GM18870 (cell line): ENCODE measurements around the gene TCIRG1.

Experiments used
- ATAC-seq: cut with Tn5 transposase; IDR thresholded peaks from one replicate; pipeline ENCODE4 v1.9.1; 2021; ENCODE audit warnings: moderate library complexity; ENCODE audit not compliant: unreplicated experiment

The TCIRG1 gene

GRCh38 chr11:68006606-68007166 is 32.1 kb upstream of the TCIRG1 start:
- no peak for ATAC-seq

GRCh38 chr11:68007498-68008380 is 31.1 kb upstream of the TCIRG1 start:
- ATAC-seq = no peak

DNA sequence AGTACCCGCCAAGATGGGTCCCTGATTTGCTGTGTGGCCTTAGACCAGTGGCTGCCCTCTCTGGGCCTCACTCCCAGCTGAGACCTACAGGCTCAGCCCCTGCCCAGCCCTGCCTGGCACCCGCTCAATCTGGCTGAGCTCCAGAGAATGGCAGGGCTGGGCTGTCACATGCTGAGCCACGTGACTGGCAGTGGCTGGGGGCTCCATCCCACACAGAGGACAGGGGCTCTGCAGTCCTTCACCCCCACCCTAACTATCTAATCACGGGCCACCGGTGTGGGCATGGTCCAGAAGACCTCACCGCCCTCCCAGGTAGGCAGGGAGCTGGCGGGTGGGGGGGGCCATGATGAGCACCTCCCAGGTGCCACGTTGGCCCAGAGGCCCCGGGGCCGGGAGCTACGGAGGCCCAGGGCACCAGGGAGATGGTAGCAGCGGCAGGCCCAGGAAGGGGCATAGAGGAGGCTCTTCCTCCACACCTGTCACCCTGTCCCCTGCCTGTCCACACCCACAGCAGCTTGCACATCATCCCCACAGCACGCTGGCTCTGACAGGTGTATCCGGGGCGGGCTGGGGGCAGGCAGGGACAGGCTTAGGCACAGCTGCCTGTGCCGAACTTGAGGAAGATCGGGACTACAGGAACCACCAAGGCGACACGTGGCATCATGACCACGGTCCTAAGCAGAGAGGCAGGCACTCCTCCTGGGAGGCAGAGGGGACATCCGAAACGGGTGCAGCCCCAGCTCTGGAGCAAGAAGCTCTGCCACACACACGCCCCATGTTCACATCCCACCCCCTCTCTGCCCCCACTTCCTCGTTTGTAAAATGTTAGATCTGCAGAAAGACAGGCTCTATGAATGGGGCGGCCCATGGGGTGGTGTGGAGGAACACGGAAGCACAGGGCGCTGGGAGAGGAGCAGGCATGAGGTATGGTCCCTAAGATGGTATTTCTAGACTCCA is 30.2 kb upstream of the TCIRG1 start:
- ATAC-seq = no peak

DNA sequence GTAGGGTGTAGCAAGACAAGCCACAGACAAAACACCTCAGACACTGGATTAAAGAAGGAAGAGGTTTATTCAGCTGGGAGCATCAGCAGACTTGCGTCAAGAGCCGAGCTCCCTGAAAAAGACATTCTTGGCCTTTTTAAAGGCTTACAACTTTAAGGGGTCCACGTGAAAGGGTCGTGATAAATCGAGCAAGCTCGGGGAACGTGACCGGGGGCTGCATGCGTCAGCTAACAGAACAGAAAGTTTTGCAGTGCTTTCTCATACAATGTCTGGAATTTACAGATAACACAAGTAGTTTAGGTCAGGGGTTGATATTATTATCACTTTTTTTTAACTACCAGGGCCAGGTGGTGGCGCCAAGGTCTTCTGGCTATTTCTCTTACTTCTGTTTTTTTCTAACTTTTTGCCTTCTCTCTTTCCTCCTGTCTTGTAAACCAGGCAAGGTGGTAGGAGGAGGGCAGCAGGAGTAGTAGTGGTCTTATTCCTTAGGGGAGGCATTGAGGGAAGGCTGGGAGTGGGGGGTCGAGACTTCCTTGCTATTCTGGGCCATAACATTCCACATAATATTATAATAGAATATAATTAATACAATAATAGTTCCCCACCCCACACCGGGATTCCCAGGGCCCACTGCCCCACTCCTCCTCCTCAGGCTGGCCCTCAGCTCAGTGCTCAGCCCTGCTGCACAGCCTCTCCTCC is 29.3 kb upstream of the TCIRG1 start:
- ATAC-seq = no peak

- ATAC-seq = no peak
These were observed 28.5 kb upstream of the TCIRG1 start, which contains the start of gene ALDH3B1 for GRCh38 chr11:68010090-68011041. ALDH3B1 (plus strand) TSS chr11:68010327; CDS start chr11:68015298, 4,971 bp downstream.

GRCh38 chr11:68011051-68011943 is 27.5 kb upstream of the TCIRG1 start:
- no peak for ATAC-seq

DNA sequence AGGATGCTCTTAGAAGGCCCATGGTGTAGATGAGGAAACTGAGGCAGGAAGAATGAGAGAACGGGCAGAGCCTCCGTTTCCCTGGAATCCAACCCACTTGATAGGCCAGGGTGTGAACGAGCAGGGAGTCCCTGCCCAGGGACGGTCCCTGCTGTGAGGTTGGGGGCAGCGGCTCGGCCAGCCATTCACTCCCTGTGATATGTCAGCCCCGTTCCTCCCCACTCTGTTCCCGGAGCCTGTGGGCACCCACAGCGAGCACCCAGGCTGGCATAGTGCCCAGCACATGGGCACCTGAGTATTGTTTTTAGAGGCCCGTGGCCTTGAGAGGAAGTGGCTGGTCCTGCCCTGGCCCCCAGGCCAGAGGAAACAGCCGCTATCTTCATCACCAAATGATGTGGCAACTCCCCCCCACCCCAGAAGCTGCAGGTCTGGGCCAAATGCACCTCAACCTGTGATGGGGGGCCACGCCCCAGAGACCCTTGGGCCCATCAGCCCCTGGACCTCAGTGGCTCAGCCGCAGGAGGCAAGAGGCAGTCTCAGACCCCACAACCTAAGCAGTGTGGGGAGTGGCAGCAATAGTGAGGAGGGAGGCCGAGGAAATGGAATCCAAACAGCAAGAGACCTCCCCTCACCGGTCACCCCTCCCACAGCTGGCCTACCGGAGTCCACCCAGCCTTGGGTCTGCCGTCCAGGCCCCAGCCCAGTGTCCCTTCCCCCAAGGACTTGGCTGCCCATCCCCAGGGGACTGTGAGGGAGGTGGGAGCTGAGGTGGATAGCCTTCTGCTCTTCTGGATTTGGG is 26.6 kb upstream of the TCIRG1 start:
- no peak for ATAC-seq

GRCh38 chr11:68012843-68013610 is 25.8 kb upstream of the TCIRG1 start:
- ATAC-seq = no peak

DNA sequence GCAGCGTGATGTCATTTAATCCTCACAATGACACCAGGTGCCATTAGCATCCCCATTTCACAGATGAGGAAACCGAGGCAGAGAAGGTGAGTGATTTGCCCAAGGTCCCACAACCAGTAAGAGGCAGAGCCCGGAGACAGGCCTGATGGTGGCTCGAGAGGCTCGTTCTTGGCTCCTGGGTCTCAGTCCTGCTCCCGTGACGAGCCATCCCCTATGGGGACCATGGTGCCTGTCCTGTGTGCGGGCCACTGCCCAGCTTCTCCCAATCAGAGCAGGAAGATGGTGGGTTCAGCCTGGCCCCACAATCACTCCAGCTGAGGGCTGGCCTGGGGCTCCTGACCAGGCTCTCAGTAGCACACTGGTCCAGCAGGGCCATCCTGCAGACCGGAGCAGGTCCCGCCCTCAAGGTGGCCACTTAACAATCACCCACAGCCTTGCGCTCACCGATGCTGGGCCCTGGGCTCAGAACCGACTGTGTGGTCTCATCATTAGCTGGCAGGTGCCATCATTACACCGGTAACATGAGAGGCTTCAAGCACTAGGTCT is 25.1 kb upstream of the TCIRG1 start:
- ATAC-seq = no peak

DNA sequence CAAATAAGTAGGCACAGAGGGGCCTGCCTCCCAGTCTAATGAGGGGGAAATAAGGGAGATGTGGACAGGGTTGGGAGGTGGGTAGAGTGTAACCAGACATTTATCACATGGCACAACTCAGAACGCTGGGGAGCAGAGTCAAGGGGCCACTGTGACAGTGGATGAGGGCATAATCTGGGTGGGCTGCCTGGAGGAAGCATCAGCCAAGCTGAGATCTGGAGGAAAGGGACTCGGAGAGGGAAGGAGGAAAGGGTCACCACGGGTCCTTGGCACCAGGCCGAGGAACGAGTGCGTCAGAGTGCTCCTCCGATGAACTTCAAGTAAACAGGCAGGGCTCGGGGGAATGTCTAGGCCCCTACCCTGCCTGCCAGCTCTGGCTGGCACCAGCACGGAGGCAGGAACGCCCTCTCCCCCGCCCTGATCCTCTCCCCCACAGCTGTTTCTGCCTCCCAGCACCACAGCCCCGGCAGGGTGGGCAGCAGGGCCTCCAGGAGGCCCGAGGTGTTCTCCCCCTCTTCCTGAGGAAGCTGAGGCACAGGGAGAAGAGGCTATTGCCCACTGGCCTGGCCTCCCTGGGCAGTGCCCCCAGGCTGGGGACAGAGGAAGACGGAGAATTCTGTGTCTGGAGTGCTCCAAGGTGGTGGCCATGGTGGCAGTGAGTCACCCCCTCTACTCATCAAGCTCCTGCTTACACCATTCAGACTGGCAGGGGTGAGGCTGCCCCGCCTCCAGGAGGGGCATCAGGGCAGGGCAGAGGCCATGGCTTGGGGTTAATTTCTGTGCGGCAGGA is 24.5 kb upstream of the TCIRG1 start:
- no peak for ATAC-seq

DNA sequence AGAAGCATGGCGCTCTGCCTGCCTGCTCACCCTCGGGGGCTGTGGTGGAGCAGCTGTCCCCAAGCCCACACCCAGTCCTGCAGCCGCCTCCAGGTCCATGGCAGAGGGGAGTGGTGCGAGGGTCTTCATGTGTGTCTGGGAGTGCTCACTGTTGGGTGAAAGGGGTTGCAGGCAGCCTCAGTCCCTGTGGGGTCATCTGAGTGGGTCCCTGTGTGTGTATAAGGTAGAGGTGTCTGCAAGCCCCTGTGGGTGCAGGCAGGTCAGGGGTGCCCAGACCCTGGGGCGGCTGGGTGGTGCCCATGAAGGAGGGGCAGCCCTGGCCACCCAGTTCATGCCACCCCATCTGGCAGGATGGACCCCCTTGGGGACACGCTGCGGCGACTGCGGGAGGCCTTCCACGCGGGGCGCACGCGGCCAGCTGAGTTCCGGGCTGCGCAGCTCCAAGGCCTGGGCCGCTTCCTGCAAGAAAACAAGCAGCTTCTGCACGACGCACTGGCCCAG is 23.8 kb upstream of the TCIRG1 start:
- no peak for ATAC-seq

GRCh38 chr11:68015467-68015866 is 23.4 kb upstream of the TCIRG1 start:
- ATAC-seq = no peak

- no peak for ATAC-seq
These were observed 22.5 kb upstream of the TCIRG1 start for GRCh38 chr11:68016161-68016903.

GRCh38 chr11:68016904-68017817 is 21.7 kb upstream of the TCIRG1 start:
- no peak for ATAC-seq
